ENCODE measurements around the gene SMIM9. TPM values are rescaled to one million over a fixed set of nuclear protein-coding genes. Genes with fewer than 3 reads are reported as not detected.

Gene SMIM9
- polyA plus RNA-seq, 1 donor (not counting 4 experiments of a cell fraction or from before 2014, with no cell fraction given), result not detected

GRCh38 chrX:154855256-154855655 lies 20.8 kb upstream of the SMIM9 start:
- no peaks in the 10 kb centered on the region for H3K9me1 ChIP-seq (ENCODE audit: control insufficient read depth, extremely low read depth, insufficient read depth, low read length)
- H3K79me2 ChIP-seq (ENCODE audit: control insufficient read depth, insufficient read depth, low read length), result no peaks in the 10 kb centered on the region
- H3K9ac ChIP-seq (ENCODE audit: control insufficient read depth, extremely low read depth, insufficient read depth, low read length), result no peak overlapping the region
- DNase-seq (ENCODE audit: low read depth, low spot score) (no peak), FAIRE-seq (no peak)
- H3K4me1 ChIP-seq (ENCODE audit: control insufficient read depth, extremely low read depth, insufficient read depth, low read length), result no peaks in the 10 kb centered on the region
- TF ChIP-seq EZH2 (IDR thresholded peaks at IDR 0.05; ENCODE audit: low read length), result no peak
- no peak for TF ChIP-seq CTCF (optimal IDR thresholded peaks at IDR 0.05 in 1 of 3, IDR thresholded peaks at IDR 0.05 in 1 of 3, conservative IDR thresholded peaks at IDR 0.05 in 1 of 3; ENCODE audit: extremely low read depth in 1 of 3, insufficient read depth in 2 of 3, low read length in 3 of 3)
- no peak overlapping the region for H3K27ac ChIP-seq (ENCODE audit: control insufficient read depth, insufficient read depth, low read length)
- H4K20me1 ChIP-seq (ENCODE audit: control insufficient read depth, extremely low read depth, insufficient read depth, low read length), result no peaks in the 10 kb centered on the region
- dilution Hi-C loops (cut with MboI; ENCODE audit: extremely low pct_ligation_motif_present, low sequenced_read_pairs), result no loop called here
- H3K27me3 ChIP-seq (ENCODE audit: control insufficient read depth, extremely low read depth, insufficient read depth, low read length), result no peaks in the 10 kb centered on the region
- no peaks in the 10 kb centered on the region for H3K36me3 ChIP-seq (ENCODE audit: control insufficient read depth in 2 of 2, extremely low read depth in 1 of 2, insufficient read depth in 2 of 2, low read length in 2 of 2)
- H2AFZ ChIP-seq (ENCODE audit: control insufficient read depth, low read length), result no peak overlapping the region
- no peak overlapping the region for H3K4me2 ChIP-seq (ENCODE audit: control insufficient read depth, extremely low read depth, insufficient read depth, low read depth, low read length)
- no peaks in the 10 kb centered on the region for H3K9me3 ChIP-seq (ENCODE audit: control insufficient read depth, low read depth, low read length)
- no peak overlapping the region for H3K4me3 ChIP-seq (ENCODE audit: control insufficient read depth in 2 of 3, extremely low read depth in 1 of 3, insufficient read depth in 2 of 3, low read depth in 1 of 3, low read length in 3 of 3)

- TF ChIP-seq CTCF (optimal IDR thresholded peaks at IDR 0.05 in 1 of 3, IDR thresholded peaks at IDR 0.05 in 1 of 3, conservative IDR thresholded peaks at IDR 0.05 in 1 of 3; ENCODE audit: extremely low read depth in 1 of 3, insufficient read depth in 2 of 3, low read length in 3 of 3) (no peak), EZH2 (IDR thresholded peaks at IDR 0.05; ENCODE audit: low read length) (no peak)
- Histone ChIP-seq H4K20me1 (ENCODE audit: control insufficient read depth, extremely low read depth, insufficient read depth, low read length) (no peaks in the 10 kb centered on the region), H3K9ac (ENCODE audit: control insufficient read depth, extremely low read depth, insufficient read depth, low read length) (no peak overlapping the region), H2AFZ (ENCODE audit: control insufficient read depth, low read length) (no peak overlapping the region), H3K4me2 (ENCODE audit: control insufficient read depth, extremely low read depth, insufficient read depth, low read depth, low read length) (no peak overlapping the region), H3K27me3 (ENCODE audit: control insufficient read depth, extremely low read depth, insufficient read depth, low read length) (no peaks in the 10 kb centered on the region), H3K4me3 (ENCODE audit: control insufficient read depth in 2 of 3, extremely low read depth in 1 of 3, insufficient read depth in 2 of 3, low read depth in 1 of 3, low read length in 3 of 3) (no peak overlapping the region), H3K79me2 (ENCODE audit: control insufficient read depth, insufficient read depth, low read length) (no peaks in the 10 kb centered on the region), H3K4me1 (ENCODE audit: control insufficient read depth, extremely low read depth, insufficient read depth, low read length) (no peaks in the 10 kb centered on the region), H3K9me1 (ENCODE audit: control insufficient read depth, extremely low read depth, insufficient read depth, low read length) (no peaks in the 10 kb centered on the region), H3K27ac (ENCODE audit: control insufficient read depth, insufficient read depth, low read length) (no peak overlapping the region), H3K9me3 (ENCODE audit: control insufficient read depth, low read depth, low read length) (no peaks in the 10 kb centered on the region), H3K36me3 (ENCODE audit: control insufficient read depth in 2 of 2, extremely low read depth in 1 of 2, insufficient read depth in 2 of 2, low read length in 2 of 2) (no peaks in the 10 kb centered on the region)
- FAIRE-seq (no peak), DNase-seq (ENCODE audit: low read depth, low spot score) (no peak)
- dilution Hi-C loops (cut with MboI; ENCODE audit: extremely low pct_ligation_motif_present, low sequenced_read_pairs), result no loop called here
Observed at GRCh38 chrX:154850957-154851611, 16.6 kb upstream of the SMIM9 start.
